Measurements from ENCODE around the gene AK5.
"Not testable (repeated sequence)": the region's sequence is repeated elsewhere in the genome, so short reads cannot be mapped to it uniquely, and the experiment has no call there.

AK5 gene

DNA sequence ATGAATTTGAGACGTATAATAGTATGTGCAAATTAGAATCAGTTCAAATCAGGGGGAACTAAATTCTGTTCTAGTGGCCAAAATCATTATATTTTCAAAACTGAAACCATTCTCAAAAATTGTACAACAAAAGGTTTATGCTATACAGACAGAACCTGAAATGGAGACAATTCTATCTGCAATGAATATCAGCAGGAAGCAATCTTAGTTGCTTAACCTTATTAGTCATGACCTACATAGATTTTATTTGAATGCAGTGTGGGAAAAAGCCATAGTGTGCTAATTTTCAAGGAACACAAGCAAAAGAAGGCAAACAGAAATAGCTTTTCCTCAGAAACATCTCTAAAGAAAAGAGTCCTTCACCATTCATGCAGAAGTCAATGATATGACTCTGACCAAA, 6.5 kb downstream of the AK5 start:
- DNase-seq: no peak

DNA sequence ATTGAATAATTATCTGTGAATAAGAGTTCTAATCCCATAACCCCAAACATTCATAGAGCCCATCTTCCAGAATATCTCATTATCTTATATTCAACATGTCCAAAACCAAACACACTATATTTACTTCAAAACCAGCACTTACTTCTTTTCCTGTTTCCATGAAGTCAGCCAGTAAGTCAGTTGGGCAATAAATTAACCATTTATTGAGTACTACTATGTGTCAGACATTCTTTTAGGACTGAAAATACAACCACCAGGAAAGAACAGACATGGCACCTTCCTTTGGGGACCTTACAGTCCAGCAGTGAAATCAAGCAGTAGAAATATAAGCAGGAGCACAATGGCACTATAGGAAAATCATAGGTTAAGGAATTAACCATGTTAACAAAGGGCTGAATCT, 8.8 kb downstream of the AK5 start:
- DNase-seq: no peak

DNA sequence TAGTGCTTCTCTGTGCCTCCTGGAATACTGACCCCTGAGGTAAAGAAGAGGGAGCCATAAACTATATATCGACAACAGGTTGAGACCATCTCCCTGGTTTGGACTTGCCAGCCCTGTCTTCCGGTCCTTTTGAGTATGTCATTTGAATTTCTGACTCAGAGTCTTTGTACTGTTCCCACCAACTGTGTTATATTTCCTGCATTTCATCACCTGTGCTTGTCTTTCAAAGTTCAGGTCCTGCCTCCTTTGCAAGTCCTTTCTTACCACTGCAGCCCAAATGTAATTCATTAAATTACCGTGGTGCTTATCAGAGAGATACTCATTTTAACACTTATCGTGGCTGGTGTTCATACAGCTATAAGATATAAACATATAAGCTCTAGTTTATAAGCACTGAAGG, 10.7 kb downstream of the AK5 start:
- no peak for DNase-seq

DNA sequence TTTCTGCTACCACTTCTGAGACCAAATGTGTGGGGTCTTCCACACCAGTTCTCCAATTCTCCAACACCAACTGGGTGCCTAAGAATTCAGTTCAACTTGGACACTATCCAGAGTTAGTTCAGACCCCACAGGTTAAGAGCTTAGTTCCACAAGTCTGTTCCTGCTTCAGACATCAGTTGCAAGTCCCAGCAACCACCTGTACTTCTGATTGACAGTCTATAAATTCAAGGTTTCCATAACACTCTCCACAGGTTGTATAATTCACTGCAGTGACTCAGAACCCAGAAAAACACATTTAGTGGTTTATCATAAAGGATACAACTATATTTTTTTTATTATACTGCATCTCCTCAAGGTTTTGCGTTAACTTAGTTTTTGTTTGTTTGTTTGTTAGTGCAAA, 18.7 kb downstream of the AK5 start:
- no peak for DNase-seq

DNA sequence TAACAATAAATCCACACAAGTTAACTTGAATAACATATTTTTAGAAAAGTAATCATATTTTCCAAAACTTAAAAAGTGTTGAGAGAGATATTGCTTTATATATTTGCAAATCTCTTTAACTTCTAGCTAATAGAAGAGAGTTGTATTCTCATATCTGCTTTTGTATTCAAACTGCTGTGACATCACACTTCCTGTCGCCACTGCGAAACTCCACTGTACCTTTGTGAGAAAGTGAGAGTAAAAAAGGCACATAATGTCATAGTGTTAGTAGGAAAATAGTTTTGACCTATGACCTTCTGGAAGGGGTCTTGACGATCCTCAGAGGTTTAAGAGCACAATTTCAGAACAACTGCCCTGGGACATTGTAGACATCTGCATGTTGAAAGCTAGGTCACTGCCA, 21.6 kb downstream of the AK5 start:
- DNase-seq: no peak

DNA sequence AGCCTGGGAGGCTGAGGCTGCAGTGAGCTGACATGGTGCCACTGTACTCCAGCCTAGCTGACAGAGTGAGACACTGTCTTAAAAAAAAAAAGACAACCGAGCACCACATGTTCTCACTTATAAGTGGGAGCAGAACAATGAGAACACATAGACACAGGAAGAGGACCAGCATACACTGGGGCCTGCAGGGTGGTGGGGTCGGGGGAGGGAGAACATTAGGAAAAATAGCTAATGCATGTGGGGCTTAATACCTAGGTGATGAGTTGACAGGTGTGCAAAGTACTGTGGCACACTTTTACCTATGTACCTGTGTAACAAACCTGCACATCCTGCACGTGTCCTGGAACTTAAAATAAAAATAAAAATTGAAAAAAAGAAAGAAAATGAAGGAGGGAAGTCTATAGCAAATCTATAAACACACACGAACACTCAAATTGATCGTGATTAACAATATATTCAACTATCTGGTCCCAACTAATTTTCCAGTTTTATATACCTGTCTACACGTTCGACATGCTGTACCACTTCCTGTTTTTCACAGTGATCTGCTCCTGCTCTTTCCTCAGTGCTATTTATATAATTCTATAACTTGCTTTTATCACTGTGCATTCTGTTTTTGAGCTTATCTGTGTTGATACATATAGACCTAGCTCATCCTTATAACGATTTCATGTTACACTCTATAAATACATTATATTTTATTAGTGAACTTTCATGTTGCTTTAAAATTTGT, 27.2 kb downstream of the AK5 start:
- DNase-seq: no peak

DNA sequence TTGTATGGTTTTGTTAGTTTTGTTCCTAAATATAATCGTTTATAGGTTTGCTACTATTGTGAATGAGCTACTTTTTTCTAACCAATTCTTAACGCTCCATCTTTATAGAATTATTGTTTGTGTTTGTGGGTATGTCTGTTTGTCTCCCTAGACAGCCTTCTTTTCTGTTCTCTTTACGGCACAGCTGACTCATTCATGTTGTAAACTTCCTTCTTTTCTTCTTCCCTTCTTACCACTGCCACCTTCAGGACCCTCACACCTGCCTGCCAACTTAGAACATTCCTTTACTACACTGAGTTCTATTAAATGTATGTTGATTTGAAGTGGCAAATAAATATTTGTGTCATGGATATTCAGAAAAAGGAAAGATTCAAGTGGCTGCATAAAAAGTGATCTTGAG, 29.1 kb downstream of the AK5 start:
- no peak for DNase-seq

DNA sequence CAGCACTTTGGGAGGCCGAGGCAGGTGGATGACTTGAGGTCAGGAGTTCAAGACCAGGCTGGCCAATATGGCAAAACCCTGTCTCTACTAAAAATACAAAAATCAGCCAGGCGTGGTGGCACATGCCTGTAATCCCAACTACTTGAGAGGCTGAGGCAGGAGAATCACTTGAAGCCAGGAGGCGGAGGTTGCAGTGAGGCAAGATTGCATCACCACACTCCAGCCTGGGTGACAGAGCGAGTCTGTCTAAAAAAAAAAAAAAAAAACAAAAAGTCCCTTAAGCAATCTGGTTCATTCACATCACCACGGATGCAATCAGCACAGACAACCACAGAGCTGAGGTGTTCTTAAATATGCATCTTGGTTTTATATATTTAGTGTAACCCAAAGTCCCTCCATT, 30.5 kb downstream of the AK5 start:
- not testable (repeated sequence) for DNase-seq

DNA sequence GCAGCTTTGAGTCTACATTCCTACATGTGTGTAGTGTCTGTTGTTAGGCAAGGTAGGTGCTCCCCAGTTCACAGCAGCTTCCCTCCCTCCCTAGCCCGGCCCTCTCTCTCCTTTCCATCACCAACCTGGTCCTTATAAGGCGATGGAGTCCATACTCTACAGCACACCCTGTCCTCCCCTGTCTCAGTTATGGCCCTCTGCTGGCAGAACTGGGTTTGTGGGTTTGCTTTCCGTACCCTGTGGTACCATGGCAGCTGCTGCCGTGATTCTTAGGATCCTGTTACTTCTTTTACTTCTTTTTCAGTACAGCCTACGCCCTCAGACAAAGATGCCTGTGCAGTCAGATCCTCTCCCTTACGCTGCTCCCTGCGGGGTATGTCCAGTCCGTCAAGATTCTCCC, 31.7 kb downstream of the AK5 start:
- DNase-seq: peak; percentile 5

DNA sequence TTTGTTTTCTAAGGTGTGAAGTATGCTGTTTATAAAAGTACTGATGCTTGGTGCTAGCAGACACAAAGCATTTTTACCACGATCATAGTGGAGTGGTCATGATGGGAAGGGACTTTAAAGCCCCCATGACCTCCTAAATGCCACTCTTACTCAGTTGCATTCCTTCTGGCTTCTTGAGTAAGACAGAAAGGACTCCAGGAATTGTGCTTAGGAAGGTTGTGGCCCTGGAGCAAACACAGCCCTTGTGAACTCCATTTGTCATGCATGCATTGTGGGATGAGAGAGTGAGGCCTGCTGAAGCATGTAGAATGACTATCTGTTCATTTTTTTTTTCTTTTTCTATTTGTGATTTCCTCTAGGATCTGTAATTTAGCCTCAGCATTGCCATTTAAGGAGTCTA, 34.2 kb downstream of the AK5 start:
- no peak for DNase-seq

DNA sequence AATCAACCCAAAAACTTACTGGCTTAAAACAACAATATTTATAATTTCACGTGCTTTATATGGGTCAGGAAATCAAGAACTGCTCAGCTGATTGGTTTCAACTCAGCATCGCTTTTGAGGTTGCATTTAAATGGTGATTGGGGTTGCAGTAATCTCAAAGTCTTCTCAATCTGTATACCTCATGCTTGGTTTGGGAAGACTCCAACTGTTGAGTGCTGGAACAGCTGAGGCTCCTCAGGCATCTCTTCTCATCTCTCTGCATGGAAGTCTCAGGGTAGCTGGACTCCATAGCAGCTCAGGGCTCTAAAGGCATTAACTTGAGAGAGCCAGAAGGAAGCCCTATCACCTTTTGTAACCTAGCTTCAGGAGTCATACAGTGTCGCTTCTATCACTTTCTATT, 35.1 kb downstream of the AK5 start:
- DNase-seq: no peak

DNA sequence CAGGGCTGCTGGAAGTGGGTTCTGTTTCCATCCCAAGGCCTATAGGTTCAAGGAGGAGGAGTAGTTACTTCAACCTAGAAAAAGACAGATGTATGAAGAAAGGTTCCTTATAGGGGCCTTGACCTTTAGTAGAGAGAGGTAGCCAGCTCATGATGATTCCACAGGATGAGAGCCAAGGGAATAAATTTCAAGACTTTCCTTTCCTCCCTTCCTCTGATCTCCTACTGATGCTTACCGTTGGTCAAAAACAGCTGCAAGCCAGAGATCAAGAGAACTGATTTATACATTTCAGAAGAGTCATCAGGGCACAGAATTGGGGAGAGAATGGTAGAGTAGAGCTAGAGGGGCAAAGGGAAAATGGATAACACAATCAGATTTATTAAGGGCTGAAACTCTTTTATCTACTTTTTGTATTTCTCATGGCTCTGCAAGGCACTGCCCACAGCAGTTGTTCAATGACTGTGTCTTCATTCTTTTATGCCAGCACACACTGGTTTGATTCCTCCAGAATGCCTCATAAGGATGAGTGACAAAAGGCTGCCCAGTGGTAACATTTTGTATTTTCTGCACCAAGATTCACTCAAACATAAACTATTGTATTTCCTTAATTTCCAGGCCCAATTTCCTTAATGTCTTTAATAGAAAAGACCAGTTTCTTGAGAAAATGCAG, 37.4 kb downstream of the AK5 start:
- no peak for DNase-seq

DNA sequence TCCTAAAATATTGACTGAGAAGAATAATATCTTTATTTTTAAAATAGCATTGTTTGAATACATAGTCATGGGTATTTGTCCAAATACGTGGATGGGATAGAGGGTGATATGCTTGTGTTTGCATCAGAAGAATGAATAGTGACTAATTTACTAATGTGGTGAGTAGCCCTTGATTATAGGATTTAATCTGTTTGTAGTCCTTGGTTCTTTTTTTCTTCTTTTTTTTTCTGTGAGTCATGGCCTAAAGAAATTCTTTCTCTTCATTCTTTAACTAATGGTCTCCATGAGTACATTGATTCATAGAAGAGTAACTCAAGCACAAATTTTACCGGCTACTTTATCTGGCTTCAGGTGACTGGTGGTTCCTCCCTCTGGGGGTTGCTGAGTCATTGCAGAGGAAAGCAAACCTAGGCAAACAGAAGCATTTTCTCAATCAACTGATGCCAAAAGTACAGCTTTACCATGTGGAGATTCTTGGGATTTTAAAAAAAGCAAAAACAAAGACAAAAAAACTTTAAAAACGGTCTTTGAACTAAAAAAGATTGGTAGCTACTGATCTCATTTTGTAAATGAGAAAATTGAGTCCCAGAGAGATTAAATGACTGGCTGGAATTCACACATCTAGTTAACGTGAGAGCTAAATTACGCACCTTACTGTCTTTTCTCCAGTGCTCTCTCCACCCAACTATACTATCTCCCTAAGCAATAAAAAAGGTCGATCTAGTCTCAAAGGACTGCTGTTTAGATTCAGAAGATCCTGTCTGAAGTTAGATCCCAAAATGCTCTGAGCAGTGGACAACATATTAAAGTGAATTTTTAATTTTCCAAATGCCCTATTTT, 40.5 kb downstream of the AK5 start:
- no peak for DNase-seq

DNA sequence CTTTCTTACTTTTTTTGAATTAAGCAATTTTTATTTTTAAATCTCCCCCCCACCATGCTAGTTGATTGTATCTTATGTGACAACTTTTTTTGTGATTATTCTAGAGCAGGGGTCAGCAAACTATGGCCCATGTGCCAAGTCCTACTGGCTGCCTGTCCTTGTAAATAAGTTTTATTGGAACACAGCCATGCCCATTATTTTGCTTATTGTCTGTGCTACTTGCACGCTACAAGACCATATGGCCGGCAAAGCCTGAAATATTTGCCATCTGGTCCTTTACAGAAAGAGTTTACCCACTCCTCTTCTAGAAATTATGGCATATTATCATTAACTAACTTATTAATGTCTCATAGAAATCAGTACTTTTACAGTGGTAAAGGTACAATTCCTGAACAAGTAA, 51.7 kb downstream of the AK5 start:
- DNase-seq: no peak

DNA sequence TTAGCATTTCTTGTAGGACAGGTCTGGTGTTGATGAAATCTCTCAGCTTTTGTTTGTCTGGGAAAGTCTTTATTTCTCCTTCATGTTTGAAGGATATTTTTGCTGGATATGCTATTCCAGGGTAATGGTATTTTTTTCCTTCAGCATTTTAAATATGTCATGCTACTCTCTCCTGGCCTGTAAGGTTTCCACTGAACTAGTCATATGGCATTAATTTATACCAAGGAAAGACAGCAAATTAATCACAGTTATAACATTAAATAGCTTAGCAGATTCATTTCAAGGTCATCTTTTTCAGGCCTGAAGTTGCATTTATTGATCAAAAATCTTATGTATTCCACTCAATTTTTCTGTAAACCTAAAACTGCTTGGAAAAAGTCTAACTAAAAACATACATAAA, 54.9 kb downstream of the AK5 start:
- DNase-seq: no peak

DNA sequence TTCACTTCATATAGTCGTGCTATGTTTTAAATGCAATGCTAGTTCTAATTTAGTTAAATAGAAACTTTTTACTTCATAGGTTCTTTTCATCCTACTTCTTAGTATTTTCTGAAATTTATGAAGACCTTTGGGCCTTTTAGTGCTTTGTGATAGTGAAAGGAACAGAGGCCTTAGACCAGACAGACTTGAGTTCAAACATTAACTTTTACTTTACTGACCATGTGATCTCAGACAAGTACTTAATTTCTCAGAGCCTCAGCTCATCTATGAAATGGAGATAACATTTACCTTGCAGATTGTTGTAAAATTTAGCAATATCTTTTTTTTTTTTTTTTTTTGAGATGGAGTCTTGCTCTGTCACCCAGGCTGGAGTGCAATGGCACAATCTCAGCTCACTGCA, 57.5 kb downstream of the AK5 start:
- no peak for DNase-seq

DNA sequence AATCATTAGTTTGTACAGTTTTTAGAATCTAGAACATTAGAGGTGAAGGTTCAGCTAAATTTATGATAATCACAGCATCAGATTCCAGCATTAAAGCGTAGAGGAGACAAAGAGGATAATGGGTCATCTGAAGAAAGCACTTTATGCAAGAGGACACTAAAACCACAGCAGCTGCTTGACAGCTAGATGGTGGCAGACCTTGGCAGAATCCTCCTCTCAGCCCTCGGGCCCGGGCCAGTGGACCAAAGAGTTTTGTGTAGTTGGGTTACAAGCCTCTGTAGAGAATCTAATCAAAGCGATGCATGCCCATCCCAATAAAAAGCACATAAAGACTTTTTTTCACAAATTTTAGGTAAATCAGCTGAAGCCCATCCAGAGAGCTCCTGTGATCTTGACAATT, 59.4 kb downstream of the AK5 start:
- DNase-seq: no peak

DNA sequence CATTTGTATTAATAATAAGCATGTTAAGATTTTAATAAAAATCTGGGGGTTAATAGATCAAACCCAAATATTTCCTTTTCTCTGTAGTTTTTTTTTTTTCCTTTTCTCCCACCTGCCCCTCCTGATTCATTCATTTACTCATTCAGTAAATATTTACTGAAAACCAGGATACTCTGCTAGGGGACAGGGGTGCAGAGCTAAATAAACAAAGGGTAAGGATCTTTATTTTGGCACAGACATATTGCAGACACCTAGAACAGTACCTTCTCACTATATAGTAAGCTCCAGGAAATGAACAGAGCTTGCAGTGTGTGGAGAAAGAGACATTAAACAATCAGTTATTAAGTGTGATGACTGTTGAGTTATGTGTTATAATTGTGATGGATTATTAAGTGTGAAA, 60.9 kb downstream of the AK5 start:
- DNase-seq: no peak

DNA sequence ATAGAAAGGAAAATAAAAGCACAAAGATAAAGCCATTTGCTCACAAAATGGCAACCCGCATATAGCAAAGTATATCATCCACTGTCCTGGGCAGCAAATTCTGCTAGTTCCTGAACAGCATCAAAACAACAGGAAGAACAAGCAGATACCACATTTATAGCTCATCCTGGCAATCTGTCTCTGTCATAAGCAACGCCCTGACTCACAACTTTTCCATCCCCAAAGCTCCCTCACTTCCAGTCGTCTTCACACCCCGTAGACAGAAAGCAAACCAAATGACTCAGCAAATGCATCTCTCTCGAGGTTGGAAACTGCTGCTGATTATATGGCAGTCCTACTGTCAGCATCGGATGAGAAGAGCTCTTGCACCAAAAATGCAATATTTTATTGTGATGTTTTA, 65.8 kb downstream of the AK5 start:
- DNase-seq: no peak

DNA sequence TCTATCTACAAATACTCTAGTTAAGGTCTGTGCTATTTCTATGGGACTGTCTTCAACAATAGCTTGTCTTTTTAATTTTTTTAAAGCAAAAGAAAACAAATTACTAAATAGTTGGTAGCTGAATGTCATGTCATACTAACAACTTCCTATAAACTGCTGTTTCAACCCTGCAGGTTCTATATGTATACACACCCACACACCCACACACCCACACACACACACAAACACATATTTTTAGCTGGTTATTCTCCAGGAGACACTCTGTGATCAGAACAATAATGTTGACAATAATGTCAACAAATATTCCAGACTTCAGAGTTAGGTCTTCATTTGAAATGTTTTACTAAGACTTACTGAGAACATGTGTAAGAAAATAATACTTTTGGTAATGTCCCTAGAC, 66.7 kb downstream of the AK5 start:
- DNase-seq: no peak

DNA sequence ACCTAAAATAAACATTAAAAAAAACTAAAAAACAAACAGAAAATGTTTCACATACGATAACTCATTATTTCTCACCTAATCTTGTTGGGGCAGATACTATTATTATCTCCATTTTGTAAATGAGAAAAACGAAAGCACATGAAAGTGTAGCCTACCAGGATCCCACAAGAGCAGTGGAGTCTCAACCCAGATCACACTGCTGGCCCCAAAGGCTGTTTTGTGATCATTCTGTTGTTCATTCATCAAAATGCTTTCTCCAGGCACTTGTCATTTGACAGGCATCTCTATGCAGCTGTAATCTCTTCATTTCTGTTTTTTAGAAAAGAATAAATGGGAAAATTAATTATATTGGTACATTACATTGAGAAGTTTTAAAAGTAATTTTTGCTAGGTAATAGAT, 67.5 kb downstream of the AK5 start:
- no peak for DNase-seq

DNA sequence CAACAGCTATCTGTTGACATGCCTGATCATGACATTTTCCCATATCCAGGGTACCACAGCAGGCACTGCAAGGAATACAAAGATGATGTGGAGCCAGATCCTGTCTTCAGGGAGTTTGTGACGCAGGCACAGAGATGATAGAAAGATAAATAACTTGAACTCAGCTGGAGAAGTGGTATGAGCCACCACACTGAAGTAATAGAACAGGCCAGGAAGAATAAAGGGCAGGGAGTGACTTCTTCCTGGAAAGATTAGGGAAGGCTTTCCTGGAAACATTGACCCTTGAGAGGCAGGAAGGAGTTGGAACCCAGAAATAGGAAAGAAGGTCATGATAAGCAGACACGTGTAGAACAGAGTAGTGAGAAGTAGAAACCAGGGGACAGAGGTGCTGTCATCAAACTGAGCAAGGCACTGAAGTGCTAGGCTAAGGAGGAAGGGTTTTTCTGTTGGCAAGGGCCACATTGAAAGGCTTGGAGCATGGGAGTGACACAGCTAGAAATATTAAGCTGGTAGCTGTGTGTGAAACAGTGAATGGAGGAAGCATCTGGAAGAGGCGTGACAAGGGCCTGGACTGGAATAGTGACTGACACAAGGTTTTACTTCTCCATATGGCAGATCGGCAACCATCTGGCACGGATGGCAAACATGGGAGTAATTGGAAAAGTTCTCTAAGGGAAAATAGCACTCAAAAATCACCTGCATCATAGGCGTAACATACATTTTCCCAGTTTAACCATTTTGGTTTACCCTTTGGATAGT, 68.4 kb downstream of the AK5 start:
- no peak for DNase-seq

DNA sequence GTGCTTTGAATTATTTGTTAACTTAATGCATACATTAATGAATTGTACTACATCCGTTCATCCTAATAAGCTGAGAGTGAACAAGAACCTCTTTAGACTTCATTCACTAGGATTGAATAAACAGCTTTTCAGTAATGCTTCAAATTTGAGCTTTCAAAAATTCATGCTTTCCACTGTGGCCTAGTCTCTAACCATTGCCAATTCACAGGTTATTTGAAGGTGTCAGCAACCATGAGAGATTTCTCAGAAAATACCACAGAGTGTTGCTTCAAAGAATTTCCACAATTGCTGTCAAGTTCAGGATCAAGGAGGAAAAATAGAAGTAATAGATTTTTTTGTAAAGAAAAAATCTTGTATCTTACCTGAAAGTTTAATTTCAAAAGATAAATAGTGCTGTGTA, 72.7 kb downstream of the AK5 start:
- no peak for DNase-seq
